Activated CD8-positive, alpha-beta memory T cell treated with anti-CD3 and anti-CD28 coated beads, Interleukin-2, amount 50 U/mL, for 24 hours (primary cell): ENCODE measurements around the gene RASSF3.
"Not testable (repeated sequence)": the region's sequence is repeated elsewhere in the genome, so short reads cannot be mapped to it uniquely, and the experiment has no call there.

Source experiments
- DNase-seq: peaks from one replicate; pipeline ENCODE4 v3.0.0-alpha.2; 2020; ENCODE audit errors: extremely low read depth

RASSF3 gene

GRCh38 chr12:64595863-64596793 lies 14.2 kb upstream of the RASSF3 start:
- no peak for DNase-seq

GRCh38 chr12:64598831-64599230 lies 11.5 kb upstream of the RASSF3 start:
- DNase-seq: no peak

- DNase-seq: no peak
Measured at GRCh38 chr12:64600164-64600561, 10.1 kb upstream of the RASSF3 start.

- DNase-seq: no peak
Measured at GRCh38 chr12:64603183-64603841, 7.0 kb upstream of the RASSF3 start.

GRCh38 chr12:64608901-64609535 lies 1.3 kb upstream of the RASSF3 start:
- no peak for DNase-seq

- DNase-seq: no peak
Measured at GRCh38 chr12:64609536-64610078, 688 bp upstream of the RASSF3 start.

- no peak for DNase-seq
Measured at GRCh38 chr12:64610660-64611340, 505 bp downstream of the RASSF3 start.

GRCh38 chr12:64611341-64612284 lies 1.3 kb downstream of the RASSF3 start:
- DNase-seq: no peak

- DNase-seq: no peak
Measured at GRCh38 chr12:64612843-64613242, 2.5 kb downstream of the RASSF3 start.

GRCh38 chr12:64613775-64614398 lies 3.6 kb downstream of the RASSF3 start:
- DNase-seq: not testable (repeated sequence)

GRCh38 chr12:64616201-64616600 lies 5.9 kb downstream of the RASSF3 start:
- DNase-seq: no peak

- DNase-seq: no peak
Measured at GRCh38 chr12:64618953-64619590, 8.8 kb downstream of the RASSF3 start.

- no peak for DNase-seq
Measured at GRCh38 chr12:64621257-64621942, 11.1 kb downstream of the RASSF3 start.

- no peak for DNase-seq
Measured at GRCh38 chr12:64624035-64624434, 13.7 kb downstream of the RASSF3 start.

GRCh38 chr12:64625243-64626077 lies 15.2 kb downstream of the RASSF3 start:
- DNase-seq: no peak

GRCh38 chr12:64626588-64626987 lies 16.3 kb downstream of the RASSF3 start:
- not testable (repeated sequence) for DNase-seq

- DNase-seq: no peak
Measured at GRCh38 chr12:64627771-64628170, 17.5 kb downstream of the RASSF3 start.

GRCh38 chr12:64631197-64631596 lies 20.9 kb downstream of the RASSF3 start:
- no peak for DNase-seq
